Activated naive CD4-positive, alpha-beta T cell treated with anti-CD3 and anti-CD28 coated beads for 36 hours (primary cell): Measurements from ENCODE around the gene ERC2. TPM values are rescaled to one million over a fixed set of nuclear protein-coding genes. Genes with fewer than 3 reads are reported as not detected.
A peak's percentile ranks its signal among the peaks of the same experiment; 100 is the strongest.

Experiments
- CTCF ChIA-PET: fragments of 350-600 bp; sonication (Branson Sonifier 250); formaldehyde crosslinking; loops from one replicate; lab custom pipeline; 2021; ENCODE audit warnings: antibody characterized with exemption; lab: Charles Lee
- DNase-seq: peaks from one replicate; pipeline ENCODE4 v3.0.0-alpha.2; 2020
- H3K27ac Mint-ChIP-seq: one replicate; pipeline ENCODE4 v1.8.0; 2021; ENCODE audit warnings: mild to moderate bottlenecking, mixed read lengths
- H3K27me3 Mint-ChIP-seq: one replicate; pipeline ENCODE4 v1.8.0; 2021; ENCODE audit warnings: low read depth, mixed read lengths
- H3K36me3 Mint-ChIP-seq: one replicate; pipeline ENCODE4 v1.8.0; 2021; ENCODE audit warnings: low read depth, mixed read lengths
- H3K4me1 Mint-ChIP-seq: one replicate; pipeline ENCODE4 v1.8.0; 2021; ENCODE audit warnings: low read depth, mixed read lengths
- H3K4me3 Mint-ChIP-seq: one replicate; pipeline ENCODE4 v1.8.0; 2021; ENCODE audit warnings: mild to moderate bottlenecking, moderate library complexity, mixed read lengths
- H3K9me3 Mint-ChIP-seq: one replicate; pipeline ENCODE4 v1.8.0; 2021; ENCODE audit warnings: mixed read lengths
- intact Hi-C: fragments of 100-400 bp; cut with micrococcal nuclease; formaldehyde crosslinking; loops from one replicate; pipeline ENCODE4 v1.15.1; 2023
- total RNA-seq, 2 experiments: library from RNA; stranded (reverse); gene quantifications; one replicate each; pipeline ENCODE4 v1.2.3, GENCODE V29; 2021

Gene ERC2
- total RNA-seq, 2 experiments from 2014 or later, result 0.12 TPM; not detected in 1

GRCh38 chr3:55690726-55691125 lies 777.5 kb downstream of the ERC2 start:
- Mint-ChIP-seq H3K36me3 (no peaks in the 10 kb centered on the region), H3K9me3 (no peaks in the 10 kb centered on the region), H3K4me1 (no peaks in the 10 kb centered on the region), H3K27me3 (peaks cover 2% of the 10 kb centered on the region), H3K4me3 (no peak overlapping the region), H3K27ac (no peak overlapping the region)
- DNase-seq, result no peak
- CTCF ChIA-PET, result no interaction called here
- intact Hi-C loops, result no loop called here

- DNase-seq, result no peak
- H3K9me3 Mint-ChIP-seq, result no peaks in the 10 kb centered on the region
- no peaks in the 10 kb centered on the region for H3K4me1 Mint-ChIP-seq
- H3K36me3 Mint-ChIP-seq, result no peaks in the 10 kb centered on the region
- CTCF ChIA-PET, result no interaction called here
- no peak overlapping the region for H3K4me3 Mint-ChIP-seq
- H3K27ac Mint-ChIP-seq, result no peak overlapping the region
- peaks cover 2% of the 10 kb centered on the region for H3K27me3 Mint-ChIP-seq
- intact Hi-C loops, result no loop called here
Measured at GRCh38 chr3:55690177-55690576, 778.1 kb downstream of the ERC2 start.

- no peak for DNase-seq
- H3K4me1 Mint-ChIP-seq, result no peaks in the 10 kb centered on the region
- H3K4me3 Mint-ChIP-seq, result no peak overlapping the region
- H3K36me3 Mint-ChIP-seq, result no peaks in the 10 kb centered on the region
- no peak overlapping the region for H3K27ac Mint-ChIP-seq
- intact Hi-C loops, result no loop called here
- no peaks in the 10 kb centered on the region for H3K9me3 Mint-ChIP-seq
- CTCF ChIA-PET, result no interaction called here
- H3K27me3 Mint-ChIP-seq, result no peaks in the 10 kb centered on the region
Measured at GRCh38 chr3:55688154-55688553, 780.1 kb downstream of the ERC2 start.

- Mint-ChIP-seq H3K4me1 (no peaks in the 10 kb centered on the region), H3K9me3 (no peaks in the 10 kb centered on the region), H3K4me3 (no peak overlapping the region), H3K36me3 (no peaks in the 10 kb centered on the region), H3K27ac (no peak overlapping the region), H3K27me3 (no peaks in the 10 kb centered on the region)
- CTCF ChIA-PET, result no interaction called here
- no peak for DNase-seq
- intact Hi-C loops, result no loop called here
Measured at GRCh38 chr3:55687526-55687925, 780.7 kb downstream of the ERC2 start.

- intact Hi-C loops, result no loop called here
- H3K4me1 Mint-ChIP-seq, result no peaks in the 10 kb centered on the region
- H3K27me3 Mint-ChIP-seq, result no peaks in the 10 kb centered on the region
- no peak overlapping the region for H3K4me3 Mint-ChIP-seq
- no peaks in the 10 kb centered on the region for H3K36me3 Mint-ChIP-seq
- CTCF ChIA-PET, result no interaction called here
- no peak overlapping the region for H3K27ac Mint-ChIP-seq
- H3K9me3 Mint-ChIP-seq, result no peaks in the 10 kb centered on the region
- DNase-seq, result no peak
Measured at GRCh38 chr3:55686426-55687254, 781.6 kb downstream of the ERC2 start.

GRCh38 chr3:55683666-55684270 lies 784.5 kb downstream of the ERC2 start:
- intact Hi-C loops, result no loop called here
- DNase-seq, result no peak
- CTCF ChIA-PET, result no interaction called here
- Mint-ChIP-seq H3K27me3 (peaks cover 1% of the 10 kb centered on the region), H3K27ac (no peak overlapping the region), H3K36me3 (no peaks in the 10 kb centered on the region), H3K4me1 (no peaks in the 10 kb centered on the region), H3K4me3 (no peak overlapping the region), H3K9me3 (no peaks in the 10 kb centered on the region)

GRCh38 chr3:55682461-55682860 lies 785.8 kb downstream of the ERC2 start:
- no peak for DNase-seq
- Mint-ChIP-seq H3K27ac (no peak overlapping the region), H3K36me3 (no peaks in the 10 kb centered on the region), H3K27me3 (peaks cover 2% of the 10 kb centered on the region), H3K4me3 (no peak overlapping the region), H3K4me1 (no peaks in the 10 kb centered on the region), H3K9me3 (no peaks in the 10 kb centered on the region)
- intact Hi-C loops, result no loop called here
- CTCF ChIA-PET, result no interaction called here

- intact Hi-C loops, result no loop called here
- no peaks in the 10 kb centered on the region for H3K9me3 Mint-ChIP-seq
- no peak overlapping the region for H3K4me3 Mint-ChIP-seq
- CTCF ChIA-PET, result no interaction called here
- no peaks in the 10 kb centered on the region for H3K4me1 Mint-ChIP-seq
- no peak overlapping the region for H3K27ac Mint-ChIP-seq
- DNase-seq, result no peak
- H3K36me3 Mint-ChIP-seq, result no peaks in the 10 kb centered on the region
- peaks cover 2% of the 10 kb centered on the region for H3K27me3 Mint-ChIP-seq
Measured at GRCh38 chr3:55678546-55679216, 789.6 kb downstream of the ERC2 start.

- Mint-ChIP-seq H3K27ac (no peak overlapping the region), H3K27me3 (peaks cover 2% of the 10 kb centered on the region), H3K4me1 (no peaks in the 10 kb centered on the region), H3K9me3 (no peaks in the 10 kb centered on the region), H3K4me3 (no peak overlapping the region), H3K36me3 (no peaks in the 10 kb centered on the region)
- intact Hi-C loops, result no loop called here
- CTCF ChIA-PET, result no interaction called here
- no peak for DNase-seq
Measured at GRCh38 chr3:55676643-55677042, 791.6 kb downstream of the ERC2 start.

- Mint-ChIP-seq H3K4me1 (no peaks in the 10 kb centered on the region), H3K27ac (no peak overlapping the region), H3K4me3 (no peak overlapping the region), H3K36me3 (no peaks in the 10 kb centered on the region), H3K27me3 (peaks cover 2% of the 10 kb centered on the region), H3K9me3 (no peaks in the 10 kb centered on the region)
- peak; percentile 13 for DNase-seq
- intact Hi-C loops, result no loop called here
- CTCF ChIA-PET, result no interaction called here
Measured at GRCh38 chr3:55675478-55675877, 792.8 kb downstream of the ERC2 start.

- Mint-ChIP-seq H3K27ac (no peak overlapping the region), H3K4me1 (no peaks in the 10 kb centered on the region), H3K36me3 (no peaks in the 10 kb centered on the region), H3K4me3 (no peak overlapping the region), H3K27me3 (peaks cover under 1% of the 10 kb centered on the region), H3K9me3 (peaks cover 2% of the 10 kb centered on the region)
- no peak for DNase-seq
- intact Hi-C loops, result no loop called here
- CTCF ChIA-PET, result no interaction called here
Measured at GRCh38 chr3:55673764-55674163, 794.5 kb downstream of the ERC2 start.

GRCh38 chr3:55669133-55669532 lies 799.1 kb downstream of the ERC2 start:
- DNase-seq, result no peak
- H3K4me3 Mint-ChIP-seq, result no peak overlapping the region
- H3K27ac Mint-ChIP-seq, result no peak overlapping the region
- CTCF ChIA-PET, result no interaction called here
- H3K9me3 Mint-ChIP-seq, result peaks cover 2% of the 10 kb centered on the region
- peaks cover 2% of the 10 kb centered on the region for H3K4me1 Mint-ChIP-seq
- H3K27me3 Mint-ChIP-seq, result no peaks in the 10 kb centered on the region
- H3K36me3 Mint-ChIP-seq, result no peaks in the 10 kb centered on the region
- intact Hi-C loops, result no loop called here

- intact Hi-C loops, result no loop called here
- no peaks in the 10 kb centered on the region for H3K27me3 Mint-ChIP-seq
Measured at GRCh38 chr3:55668359-55668758, 799.9 kb downstream of the ERC2 start.

More at GRCh38 chr3:55668359-55668758, 799.9 kb downstream of the ERC2 start:
- Mint-ChIP-seq H3K4me3 (no peak overlapping the region), H3K4me1 (peaks cover 2% of the 10 kb centered on the region), H3K9me3 (peaks cover 2% of the 10 kb centered on the region), H3K27ac (no peak overlapping the region), H3K36me3 (no peaks in the 10 kb centered on the region)
- DNase-seq, result no peak
- CTCF ChIA-PET, result no interaction called here
